AG20443 (cell line): ENCODE results near the gene NTN1.
A peak's percentile ranks its signal among the peaks of the same experiment; 100 is the strongest.

Experiments
- DNase-seq: peaks from one replicate; pipeline ENCODE4 v3.0.0; 2012; ENCODE audit warnings: low spot score, mixed read lengths

The NTN1 gene

DNA sequence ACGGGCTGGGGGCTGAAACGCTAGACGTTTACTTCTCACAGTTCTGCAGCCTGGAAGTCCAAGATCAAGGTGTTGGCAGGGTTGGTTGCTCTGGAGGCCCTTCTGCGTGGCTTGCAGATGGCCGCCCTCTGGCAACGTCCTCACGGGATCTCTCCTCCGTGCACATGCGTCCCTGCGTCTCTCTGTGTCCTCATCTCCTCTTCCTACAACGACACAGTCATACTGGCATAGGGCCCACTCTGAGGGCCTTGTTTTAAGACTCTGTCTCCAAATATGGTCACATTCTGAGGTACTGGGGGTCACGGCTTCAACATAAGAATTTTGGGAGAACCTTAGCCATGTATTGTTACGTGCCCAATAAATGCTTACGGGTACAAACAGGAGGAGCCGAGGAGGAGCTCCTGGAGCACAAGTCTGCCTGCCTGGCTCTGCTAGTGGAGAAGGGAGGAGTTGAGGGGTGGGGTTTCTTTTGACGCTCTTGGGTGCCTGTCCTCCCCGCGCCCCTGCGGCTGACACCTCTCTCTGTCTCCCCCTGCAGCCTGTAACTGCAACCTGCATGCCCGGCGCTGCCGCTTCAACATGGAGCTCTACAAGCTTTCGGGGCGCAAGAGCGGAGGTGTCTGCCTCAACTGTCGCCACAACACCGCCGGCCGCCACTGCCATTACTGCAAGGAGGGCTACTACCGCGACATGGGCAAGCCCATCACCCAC lies 141.1 kb downstream of the NTN1 start:
- DNase-seq, result peak; percentile 33

DNA sequence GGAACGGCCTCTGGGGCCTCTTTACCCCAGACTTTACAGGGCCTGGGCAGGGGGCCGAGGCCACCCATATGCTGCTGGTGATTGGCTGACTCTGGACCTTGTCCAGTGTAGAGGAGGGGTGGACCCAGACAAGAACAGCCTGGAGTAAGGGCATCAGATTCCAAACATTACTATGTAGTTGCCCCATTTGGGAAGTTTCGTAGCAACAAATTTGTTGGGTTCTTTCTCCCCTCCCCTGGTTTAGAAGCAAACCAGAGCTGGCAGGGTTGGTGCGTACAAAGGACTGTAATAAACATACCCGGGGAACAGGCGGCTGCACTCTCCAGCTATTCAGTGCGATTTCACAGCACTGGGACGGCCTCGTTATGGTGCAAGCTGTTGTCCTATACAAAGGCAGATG lies 145.5 kb downstream of the NTN1 start:
- no peak for DNase-seq

DNA sequence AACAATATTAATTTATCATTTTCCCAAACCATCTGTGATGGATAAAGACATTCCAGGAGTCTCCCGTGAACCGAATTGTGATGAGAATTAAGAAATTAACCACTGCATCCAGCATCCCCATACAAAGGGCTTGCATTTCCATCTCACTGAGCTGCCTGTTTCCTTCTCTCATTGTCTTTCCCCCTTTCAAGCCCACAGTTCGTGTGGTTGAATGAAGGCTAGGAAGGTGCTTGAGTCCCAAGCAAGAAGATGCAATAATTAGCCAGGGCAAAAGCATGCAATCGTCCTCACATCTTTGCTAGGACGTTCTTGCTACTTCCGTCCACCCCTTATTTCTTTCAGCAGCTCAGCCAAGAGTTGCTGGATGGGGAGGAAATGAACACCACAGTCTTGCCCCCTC lies 146.1 kb downstream of the NTN1 start:
- no peak for DNase-seq

DNA sequence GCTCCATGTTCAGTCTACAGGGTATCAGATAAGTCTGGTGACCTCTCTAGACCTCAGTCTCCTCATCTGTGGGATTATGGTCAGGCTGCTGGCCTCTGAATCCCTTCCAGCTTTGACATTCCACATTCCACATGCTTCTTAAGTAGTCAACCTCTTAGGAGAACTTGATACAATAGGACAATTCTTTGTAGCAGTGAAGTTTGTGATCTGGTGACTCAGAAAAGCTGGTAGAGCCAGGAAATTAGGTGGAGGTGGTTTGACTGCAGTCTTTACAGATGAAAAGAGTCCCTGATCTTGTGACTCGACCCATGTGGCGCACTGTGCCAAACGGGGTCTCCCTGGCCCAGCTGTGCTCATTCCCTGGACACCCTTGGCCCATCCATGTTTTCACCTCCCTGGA lies 147.8 kb downstream of the NTN1 start:
- no peak for DNase-seq

DNA sequence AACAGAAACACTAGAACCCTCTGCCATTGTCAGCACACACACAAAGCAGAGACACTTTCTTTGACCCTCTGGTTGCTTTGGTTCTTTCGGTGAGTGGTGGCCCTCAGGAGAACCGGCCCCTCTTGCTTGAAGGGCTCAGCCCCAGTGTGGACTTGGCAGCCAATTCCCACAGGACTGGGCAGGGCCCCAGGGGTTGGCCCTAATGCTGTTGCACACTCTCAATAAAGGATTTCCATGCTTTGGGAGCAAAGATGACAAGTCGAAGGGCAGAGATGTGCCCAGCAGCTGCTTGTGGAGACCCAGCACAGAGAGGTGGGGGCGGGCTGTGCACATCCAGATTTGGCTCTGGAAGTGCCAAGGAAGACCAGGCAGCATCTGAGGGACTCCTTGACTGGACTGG lies 149.0 kb downstream of the NTN1 start:
- DNase-seq, result no peak

DNA sequence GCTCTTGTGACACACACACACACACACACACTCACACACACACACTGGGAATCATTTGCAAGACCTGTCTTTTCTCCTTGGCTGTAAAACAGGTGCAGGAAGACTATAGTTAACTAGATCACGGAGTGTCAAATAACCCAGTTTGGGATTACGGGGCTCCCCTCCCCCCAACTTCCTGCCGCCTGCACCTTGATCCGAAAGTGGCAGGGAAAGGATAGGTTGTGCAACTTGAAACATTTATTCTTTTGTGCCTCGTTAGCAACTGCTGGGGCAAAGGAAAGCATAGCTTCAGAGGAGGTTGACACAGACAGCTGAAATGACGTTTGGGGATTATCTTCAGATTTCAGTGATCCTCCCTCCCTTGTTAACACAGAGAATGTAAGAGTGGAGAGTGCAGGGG lies 149.5 kb downstream of the NTN1 start:
- no peak for DNase-seq

DNA sequence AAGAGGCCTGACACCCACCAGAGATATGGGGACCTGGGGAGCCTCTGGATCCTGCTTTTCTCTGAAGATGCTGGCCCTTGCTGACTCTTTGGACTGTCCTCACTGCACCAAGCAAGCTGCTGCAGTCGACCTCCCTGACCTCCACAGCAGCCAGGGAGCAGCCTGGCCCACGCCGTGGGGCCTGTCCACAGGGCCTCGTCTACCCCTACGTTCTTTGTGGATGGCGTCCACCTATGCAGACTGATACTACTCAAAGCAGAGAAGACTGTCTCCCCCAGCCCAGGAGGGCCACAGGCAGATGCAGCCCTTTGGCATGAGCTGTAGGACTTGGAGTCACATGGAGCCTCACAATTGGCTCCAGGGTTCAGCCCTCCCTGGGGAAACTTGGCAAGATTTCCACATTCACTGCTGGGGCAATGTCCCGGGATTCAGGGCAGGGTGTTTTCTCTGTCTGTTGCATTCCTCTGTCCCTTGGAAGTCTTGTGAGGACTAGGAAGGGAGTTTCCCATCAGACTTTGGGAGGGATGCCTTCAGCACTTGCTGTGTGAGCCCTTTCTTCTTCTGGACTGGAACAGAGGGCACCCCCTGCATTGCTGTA lies 152.2 kb downstream of the NTN1 start:
- no peak for DNase-seq

DNA sequence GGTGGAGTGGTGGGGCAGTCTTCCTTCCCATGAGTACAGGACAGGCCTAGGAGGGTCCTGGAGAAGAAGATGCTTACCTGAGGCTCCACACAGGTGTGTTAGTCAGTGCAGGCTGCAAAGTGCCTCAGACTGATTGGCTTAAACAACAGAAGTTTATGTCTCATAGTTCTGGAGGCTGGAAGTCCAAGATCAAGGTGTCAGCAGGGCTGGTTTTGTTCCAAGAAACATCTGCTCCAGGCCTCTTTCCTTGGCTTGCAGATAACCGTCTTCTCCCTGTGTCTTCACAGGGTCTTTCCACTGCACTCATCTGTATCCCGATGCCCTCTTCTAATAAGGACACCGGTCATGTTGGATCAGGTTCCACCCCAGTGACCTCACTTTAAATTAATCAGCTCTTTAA lies 153.0 kb downstream of the NTN1 start:
- DNase-seq, result no peak

DNA sequence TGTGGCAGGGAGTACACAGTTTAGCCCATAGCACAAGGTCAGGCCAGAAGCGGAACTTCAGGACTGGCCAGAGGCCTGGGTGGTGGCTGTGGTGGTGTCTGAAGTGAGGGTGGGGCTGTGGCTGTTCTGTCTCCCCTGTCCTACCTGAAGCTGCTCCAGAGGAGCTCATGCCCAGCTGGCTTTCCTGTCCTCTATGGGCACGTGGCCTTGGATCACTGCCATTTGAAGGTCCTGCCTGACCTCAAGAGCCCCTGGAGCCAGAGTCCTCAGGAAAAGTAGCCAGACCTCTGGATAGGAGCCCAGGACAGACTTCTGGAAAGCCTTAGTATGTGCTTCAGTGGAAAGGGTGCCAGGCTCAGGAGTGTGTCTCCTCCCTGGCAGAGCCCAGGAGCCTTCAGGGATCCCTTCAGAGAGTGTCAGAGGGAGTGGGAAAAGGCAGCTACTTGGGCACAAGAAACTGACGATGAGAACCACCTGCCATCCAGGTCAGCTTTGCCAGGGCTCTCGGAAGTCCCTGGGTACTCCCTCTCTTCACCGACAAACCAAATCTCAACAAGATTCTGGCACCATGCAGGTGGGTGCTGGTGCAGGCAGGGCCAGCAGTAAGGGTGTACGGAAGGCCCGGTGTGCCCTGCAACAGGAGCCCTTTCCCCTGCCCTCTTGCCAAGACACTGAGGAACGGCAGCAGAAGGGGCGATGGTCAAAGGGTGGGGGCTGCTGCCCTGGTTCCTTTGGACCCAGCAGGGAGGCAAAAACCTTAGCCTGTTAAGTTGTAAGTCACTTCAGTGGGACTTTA lies 153.7 kb downstream of the NTN1 start:
- no peak for DNase-seq

DNA sequence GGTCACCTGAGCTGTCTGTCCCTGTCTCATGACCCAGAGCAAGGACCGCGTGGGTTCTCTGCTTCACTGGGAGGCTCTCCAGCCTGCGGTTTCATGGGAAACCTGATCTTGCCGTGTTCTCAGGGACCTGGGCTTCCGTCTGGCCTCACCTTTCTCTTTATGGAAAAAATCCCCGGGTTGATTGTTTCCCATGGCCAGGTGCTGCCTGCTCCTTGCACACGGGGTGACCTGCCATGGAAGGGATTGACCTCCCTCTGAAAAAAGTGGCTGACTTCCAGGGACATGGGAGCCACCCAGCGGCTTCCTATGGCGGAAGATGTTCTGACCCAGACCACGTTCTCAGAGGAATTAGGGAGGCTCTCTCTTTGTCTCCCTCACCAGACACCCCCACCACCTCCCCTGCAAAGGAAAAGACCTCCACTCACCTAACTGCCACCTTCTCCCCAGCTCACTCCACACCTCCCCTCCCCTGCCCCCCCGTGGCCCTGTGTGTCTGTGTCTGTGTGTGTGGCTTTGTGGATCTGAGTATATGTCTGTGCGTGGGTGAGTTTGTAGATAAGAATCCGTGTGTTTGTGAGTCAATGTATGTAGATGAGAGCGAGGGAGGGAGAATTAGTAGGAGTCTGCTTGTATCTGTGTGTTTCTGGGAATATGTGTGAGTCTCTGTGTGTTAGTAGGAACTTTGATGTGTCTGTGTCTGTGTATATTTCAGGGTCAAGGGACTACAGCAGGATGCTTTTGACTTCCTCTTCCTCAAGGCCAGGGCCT lies 154.6 kb downstream of the NTN1 start:
- no peak for DNase-seq

DNA sequence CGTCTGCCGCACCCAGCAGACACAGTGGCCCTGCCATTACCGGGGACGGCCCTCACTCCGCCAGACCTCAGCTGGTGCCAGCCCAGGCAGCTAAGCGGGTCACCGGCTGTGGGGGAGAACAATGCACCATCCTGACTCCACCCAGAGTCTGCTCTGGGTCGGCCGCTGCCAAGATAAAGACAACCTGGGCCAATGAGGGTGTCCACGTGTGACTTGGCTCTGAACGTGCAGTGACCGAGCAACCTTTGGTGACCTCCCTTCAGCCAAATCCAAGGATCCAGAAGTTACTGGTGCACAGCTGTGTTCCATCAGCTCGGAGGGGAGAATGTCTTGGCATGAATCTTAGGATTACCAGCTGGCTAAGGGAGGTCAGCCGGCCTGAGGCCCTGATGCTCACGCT lies 155.9 kb downstream of the NTN1 start:
- DNase-seq, result no peak

DNA sequence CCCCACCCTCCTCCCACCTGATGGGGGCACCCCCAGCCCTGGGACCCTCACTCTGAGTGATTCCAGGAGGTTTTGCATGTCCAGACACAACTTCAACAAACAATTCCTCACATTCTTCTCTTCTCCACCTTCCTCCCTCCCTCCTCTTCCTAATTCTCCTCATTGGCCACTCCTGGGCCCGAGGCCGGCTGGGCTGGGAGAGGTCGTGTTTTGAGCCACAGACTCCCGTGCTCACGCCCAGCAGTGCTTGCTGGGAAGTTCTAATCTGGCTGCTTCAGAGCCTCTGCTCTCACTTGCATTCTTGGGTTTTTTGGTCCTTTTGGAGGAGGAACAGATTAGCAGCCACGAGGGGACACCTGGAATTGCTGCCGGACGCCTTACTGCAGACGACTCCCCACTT lies 157.0 kb downstream of the NTN1 start:
- DNase-seq, result no peak

DNA sequence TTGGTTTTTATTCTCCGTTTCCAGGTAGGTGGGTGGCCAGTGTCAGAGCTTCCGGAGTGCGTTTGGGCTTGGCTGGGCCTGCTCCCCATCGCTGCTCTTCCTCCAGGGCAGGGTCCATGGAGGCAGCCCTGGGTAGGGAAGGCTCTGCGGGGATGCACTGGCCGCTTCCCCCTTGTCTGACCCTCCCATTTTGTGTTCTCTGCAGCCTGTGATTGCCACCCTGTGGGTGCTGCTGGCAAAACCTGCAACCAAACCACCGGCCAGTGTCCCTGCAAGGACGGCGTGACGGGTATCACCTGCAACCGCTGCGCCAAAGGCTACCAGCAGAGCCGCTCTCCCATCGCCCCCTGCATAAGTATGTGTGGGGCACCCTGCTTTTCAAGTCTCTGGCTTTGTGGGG lies 158.3 kb downstream of the NTN1 start:
- DNase-seq, result no peak

DNA sequence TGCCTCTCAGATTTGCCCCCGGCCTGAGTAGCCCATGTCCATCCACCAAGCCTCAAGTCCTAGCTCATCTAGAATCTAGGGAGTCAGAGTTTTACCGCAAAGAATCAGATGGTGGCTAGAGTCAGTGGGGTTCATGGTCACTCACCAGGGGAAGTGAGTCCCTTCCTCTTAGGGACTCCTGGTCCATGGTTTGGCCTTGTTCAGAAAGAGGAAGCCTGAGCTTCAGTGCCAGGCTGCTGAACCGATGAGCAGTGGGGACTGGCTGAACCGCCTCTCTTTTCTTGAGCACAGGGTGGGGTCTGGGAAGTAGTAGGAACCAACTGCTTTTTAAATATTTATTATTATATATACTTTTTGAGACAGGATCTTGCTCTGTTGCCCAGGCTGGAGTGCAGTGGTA lies 160.3 kb downstream of the NTN1 start:
- DNase-seq, result no peak

DNA sequence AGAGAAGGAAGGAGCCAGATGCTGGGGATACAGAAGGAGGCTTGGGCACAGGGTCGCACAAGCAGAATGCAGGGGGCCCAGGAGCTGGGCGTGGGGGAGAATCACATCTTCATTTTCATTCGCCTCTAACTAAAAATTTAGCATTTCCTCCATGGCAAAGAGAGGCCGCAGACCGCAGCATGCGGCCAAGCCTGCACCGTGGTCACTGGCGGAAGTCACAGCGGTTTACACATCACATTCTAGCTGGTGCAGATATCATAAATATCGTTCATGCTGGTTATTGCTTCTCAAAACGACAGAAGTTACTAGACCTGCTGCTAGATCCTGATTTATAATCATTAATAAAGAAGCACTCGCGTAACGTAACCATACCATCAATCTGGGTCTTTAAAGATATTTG lies 162.0 kb downstream of the NTN1 start:
- DNase-seq, result no peak

DNA sequence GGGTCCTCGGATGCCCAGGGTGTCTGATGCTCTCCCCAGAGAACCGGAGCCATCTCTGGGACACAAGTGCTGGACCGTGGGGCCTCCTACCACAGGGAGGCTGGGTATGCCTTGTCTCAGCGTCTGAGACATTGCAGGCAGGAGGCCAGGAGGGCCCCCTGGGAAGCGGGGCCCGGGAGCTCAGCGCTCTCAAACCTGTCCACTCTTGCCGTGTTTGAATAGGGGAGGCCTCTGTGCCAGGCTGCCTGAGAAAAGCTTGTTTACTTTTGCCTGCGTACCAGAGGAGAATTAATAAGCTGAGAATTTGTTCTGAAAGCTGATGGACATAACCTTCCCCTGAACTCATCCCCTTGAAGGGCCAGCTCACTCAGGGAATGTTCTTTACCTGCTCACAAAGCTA lies 163.8 kb downstream of the NTN1 start:
- no peak for DNase-seq

DNA sequence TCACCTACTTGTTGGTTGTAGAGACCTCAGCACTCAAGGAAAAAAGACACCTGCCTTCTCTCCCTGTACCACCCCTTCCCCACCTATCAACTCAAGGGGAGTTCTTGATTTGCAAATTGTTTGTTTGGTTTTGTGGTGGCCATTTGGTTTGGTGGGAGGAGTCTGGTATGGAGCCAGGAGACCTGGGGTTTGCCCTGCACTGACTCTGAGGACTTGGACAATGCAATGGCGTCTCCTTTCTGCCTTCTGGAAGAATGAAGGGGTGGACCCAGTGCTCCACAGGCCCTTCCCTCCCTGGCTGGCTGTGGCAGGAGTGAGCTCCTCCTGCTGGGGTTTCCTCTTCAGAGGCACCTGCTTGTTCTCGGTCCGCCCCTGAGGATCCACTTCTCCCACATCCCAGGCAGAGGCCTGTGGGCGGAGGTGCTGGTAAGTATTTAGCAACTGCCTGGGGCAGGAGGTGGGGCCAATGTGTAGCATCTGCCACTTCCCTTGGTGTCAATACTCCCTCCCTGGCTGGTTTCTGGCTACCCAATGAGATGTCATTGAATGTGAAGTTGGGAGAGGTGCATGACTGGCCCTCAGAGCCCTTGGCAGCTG lies 164.5 kb downstream of the NTN1 start:
- no peak for DNase-seq

DNA sequence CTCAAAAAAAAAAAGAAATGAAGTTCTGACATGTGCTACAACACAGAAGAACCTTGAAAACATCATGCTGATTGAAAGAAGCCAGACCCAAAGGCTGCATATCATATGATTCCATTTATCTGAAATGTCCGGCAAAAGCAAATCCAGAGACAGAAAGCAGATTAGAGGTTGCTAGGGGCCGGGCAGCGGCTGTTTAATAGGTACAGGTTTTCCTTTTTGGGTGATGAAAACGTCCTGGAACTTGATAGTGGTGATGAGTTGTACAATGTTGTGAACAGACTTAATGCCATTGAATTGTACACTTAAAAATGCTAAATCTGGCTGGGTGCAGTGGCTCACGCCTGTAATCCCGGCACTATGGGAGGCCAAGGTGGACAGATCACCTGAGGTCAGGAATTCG lies 166.5 kb downstream of the NTN1 start:
- no peak for DNase-seq

DNA sequence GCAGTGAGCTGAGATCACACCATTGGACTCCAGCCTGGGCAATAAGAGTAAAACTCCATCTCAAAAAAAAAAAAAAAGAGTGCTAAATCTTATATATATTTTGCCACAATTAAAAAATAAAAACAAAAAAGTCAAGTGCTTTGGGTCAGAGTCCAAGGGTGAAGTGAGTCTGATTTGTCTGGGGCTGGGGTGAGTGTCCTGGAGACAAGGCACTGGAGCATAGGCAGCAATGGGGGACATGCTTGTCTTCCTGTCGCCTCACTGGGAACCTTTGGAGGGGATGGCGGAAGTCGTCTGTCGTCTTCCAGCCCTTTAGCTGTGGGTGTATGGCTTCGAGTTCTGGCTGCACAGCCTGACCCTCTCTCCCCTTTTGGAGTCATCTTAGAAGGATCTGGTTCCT lies 167.1 kb downstream of the NTN1 start:
- DNase-seq, result no peak

DNA sequence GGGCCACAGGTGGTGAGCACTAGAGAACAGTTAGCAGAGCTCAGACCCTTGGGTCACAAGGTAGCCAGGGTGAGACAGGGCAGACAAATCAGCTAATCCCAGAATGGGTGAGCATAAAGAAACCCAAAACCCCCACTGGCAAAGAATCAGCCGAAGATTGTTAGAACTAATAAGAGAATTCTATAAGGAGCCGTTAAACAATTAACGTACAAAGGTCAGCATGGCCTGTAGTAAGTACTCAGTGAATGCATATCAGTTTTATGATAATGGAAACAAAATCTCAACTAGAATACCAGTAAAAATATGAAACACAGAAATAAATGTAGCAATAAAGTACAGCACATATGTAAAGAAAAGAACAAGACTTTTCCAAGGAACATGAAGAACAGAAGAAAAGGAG lies 168.6 kb downstream of the NTN1 start:
- no peak for DNase-seq

DNA sequence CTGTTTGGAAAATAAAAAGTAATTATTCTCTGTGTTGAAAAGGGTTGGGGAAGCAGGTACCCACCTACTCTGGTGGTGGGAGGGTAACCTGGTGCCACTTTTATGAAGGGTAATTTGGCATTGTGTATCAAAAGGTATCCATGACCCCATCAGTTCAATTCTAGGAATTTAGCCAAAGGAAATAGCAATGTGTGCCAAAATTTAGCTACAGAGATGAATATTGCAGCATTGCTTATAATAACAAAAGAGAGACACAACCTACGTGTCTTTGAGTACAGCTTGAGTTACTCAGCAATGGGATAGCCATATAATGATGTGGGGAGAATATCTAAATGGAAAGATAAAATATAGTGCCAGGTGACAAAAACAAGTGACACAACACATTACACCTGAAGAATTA lies 170.7 kb downstream of the NTN1 start:
- DNase-seq, result no peak

DNA sequence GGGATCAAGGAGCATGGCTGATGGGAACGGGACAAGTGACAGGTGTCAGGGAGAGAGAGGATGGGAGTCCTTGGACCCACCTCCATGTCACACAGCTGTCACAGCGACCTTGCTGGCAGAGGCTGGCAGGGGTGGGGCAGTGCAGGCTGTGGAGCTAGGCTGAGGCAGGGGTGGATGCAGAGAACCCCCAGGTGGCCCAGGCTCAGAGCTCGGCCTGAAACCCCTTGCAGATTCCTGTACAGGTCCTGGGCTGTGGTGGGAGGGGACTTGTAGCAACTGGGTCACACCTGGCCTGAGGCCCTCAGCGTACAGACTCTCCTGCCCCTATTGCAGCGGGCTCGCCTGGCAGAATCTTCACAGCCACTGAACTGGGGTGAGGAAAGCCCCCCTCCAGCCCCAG lies 174.1 kb downstream of the NTN1 start:
- DNase-seq, result no peak
